ENCODE results near the gene MITF.

Gene MITF

GRCh38 chr3:70000563-70001081, 261.4 kb downstream of the MITF start:
- DNase-seq (ENCODE audit: extremely low read depth in 1 of 2, low read depth in 1 of 2): no peak

GRCh38 chr3:70003119-70003518, 263.9 kb downstream of the MITF start:
- DNase-seq (ENCODE audit: extremely low read depth in 1 of 2, low read depth in 1 of 2): no peak

- no peak for DNase-seq (ENCODE audit: extremely low read depth in 1 of 2, low read depth in 1 of 2)
Measured at GRCh38 chr3:70006089-70006488, 266.8 kb downstream of the MITF start.

- no peak for DNase-seq (ENCODE audit: extremely low read depth in 1 of 2, low read depth in 1 of 2)
Measured at GRCh38 chr3:70010346-70010745, 271.1 kb downstream of the MITF start.

- DNase-seq (ENCODE audit: extremely low read depth in 1 of 2, low read depth in 1 of 2): no peak
Measured at GRCh38 chr3:70011582-70011981, 272.3 kb downstream of the MITF start.
